ENCODE data around the gene CCNQ.

CCNQ gene

DNA sequence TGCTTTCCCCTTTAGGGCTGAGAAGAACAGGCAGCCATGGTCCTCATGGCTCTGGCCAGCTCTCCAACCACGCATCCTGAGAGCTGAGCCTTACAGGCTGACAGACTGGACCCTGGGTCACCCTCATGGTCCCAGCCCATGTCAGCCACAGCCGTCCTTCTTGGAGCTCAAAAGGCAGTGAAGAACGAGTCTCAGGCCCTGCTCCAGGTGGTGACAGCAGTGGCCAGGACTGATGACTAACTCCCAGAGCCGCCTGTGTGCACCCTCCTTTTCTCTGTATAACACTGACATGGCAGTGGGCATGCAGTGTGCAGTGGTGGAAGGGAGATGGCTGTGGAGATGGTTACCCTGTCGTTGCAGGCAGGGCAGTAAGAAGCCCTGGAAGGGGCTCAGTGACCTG is 37.8 kb upstream of the CCNQ start:
- no peak for DNase-seq

DNA sequence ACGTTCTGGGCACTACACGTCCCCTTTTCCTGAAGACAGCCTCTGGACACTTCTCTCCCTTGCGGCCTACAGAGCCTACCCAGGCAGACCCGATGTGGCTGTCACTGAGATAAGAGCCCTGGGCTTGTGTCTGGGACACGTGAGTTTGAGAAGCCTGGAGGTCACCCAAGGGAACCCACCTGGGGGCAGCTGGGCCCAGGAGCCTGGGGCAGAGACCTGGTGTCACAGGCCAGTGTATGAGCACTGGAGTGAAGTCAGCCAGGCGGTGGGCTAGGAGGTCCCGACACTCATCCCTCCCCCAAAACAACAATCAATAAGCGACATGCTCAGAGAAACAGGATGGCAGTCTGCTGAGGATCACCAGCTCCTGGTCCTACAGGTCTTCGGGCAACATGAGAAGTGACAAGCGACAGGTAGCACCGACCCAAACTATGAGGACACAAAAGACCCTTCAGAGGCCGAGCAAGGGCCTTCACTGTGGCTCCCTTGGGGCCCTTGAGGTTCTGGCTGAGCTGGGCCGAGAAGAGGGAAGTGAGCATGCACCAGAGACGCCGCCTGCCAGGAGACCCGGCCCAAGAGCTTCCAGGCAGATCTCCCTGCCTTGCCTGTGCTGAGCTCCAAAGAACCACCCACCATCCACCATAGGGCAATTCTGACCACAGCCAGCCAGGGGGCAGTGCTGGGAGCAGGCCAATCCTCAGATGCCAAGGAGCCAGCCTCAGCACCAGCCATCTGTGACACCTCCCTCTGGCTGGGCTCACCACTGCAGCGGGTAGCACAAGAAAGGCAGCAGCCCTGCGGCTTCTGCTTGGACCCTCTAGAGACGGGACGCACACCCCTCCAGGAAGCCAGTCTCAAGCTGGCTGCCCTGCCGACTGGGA is 37.1 kb upstream of the CCNQ start:
- DNase-seq: no peak

DNA sequence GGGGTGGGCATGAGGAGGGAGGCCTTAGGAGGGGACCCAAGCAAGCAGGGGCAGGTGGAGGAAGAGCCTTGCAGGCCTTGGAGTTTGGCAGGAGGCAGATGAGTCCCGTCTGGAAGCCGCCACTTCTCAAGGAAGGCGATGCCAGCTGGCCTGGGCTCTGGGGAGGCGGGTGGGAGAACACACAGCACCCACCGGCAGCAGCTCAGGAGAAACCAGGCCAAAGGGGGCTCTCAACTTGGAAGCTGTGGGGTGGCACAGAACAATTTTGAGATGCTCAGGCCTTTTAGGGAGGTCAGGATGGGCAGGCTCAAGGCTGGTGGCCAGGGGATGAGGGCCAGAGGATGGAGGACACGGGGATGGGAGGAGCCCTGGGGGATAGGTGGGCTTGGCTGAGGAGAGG is 36.4 kb upstream of the CCNQ start:
- no peak for DNase-seq

DNA sequence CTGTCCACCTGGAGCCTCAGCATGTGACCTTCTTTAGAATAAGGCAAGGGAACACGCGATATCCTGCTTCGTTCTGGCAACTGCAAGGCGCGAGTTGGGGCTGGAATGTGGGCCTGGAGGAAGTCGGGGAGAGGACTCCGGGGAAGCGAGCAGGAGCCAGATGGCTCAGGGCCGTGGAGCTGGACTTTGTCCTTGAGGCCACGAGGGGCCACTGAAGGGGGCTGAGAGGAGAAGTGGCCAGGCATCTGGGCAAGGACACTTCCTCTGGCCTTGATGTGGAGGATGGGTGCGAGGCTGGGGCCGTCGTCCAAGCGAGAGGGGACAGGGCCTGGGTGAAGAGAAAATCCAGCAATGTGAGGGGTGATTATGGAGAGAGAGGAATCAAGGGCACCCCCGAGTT is 35.9 kb upstream of the CCNQ start:
- DNase-seq: no peak

DNA sequence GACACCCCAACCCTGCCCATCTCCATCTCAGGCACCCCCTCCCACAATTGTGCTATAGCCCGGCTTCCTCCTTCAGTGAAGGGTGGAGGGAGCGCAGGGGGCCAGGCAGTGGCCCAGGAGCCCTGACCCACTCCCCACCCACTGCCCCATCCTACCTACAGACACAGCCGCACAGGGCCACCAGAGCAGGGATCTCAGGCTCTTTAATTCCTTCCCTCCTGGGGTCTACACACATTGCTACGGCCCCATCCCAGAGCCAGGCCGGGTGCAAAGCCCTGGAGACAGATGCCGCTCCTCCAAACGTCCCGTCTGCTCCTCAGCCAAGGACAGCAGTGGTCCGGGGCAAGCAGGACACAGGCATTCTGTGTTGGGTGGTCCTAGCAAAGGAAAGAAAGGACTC is 35.3 kb upstream of the CCNQ start:
- DNase-seq: no peak

DNA sequence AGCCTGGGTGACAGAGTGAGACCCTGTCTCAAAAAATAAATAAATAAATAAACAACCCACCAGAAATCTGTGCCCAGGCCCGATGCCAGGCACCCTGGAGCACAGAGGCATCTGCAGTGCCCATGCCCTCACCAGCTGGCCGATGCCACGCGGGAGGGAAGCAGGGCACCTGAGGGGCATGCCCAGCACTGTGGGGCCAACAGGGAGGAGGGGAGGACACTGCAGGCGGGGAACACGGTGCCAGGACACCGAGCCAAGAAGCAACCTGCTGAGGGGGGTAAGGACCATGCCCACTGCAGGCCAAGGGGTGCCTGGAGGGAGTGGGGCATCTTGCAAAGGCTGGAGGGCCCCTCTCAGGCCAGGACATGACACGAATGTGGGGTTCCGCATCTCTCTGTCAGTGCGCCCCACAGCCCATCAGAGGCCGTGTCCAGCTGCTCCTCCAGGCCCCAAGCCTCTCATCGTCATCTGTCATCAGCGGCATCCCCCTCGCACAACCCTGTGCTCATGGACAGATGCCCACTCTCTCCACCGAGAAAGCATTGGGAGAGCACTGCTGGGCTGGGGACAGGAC is 34.8 kb upstream of the CCNQ start:
- DNase-seq: no peak

DNA sequence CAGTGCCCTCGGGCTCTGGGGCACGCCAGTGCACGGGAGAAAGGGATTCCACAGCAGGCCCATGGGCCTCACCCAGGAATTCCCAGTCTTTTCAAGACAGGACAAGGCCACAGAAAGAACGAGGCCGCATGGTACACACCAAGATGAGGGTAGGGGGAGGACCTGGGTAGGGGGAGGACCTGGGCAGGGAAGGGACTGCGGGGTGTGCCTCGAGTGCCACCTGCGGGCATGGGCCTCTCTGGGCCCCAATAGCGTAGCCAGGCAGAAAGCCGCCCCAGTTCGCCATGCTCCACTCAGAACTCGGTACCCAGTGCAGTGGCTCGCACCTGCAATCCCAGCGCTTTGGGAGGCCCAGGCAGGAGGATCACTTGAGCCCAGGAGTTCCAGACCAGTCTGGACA is 34.1 kb upstream of the CCNQ start:
- DNase-seq: no peak

DNA sequence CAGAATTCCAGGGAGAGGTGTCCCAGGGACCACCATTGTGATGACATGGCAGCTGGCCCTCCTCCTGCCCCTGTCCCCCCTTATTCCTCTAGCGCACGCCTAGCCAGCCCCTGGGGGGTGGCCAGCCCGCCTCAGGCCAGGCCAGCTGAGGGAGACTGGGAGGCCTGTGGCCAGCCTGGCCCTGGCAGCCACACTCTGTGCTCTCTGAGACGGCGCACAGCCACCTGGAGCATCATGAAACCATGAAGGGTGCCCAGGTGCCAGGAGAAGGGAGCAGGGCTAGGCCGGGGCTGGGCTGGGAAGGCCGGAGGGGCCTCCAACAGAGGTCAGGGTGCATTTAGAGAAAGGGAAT is 33.6 kb upstream of the CCNQ start:
- DNase-seq: no peak

DNA sequence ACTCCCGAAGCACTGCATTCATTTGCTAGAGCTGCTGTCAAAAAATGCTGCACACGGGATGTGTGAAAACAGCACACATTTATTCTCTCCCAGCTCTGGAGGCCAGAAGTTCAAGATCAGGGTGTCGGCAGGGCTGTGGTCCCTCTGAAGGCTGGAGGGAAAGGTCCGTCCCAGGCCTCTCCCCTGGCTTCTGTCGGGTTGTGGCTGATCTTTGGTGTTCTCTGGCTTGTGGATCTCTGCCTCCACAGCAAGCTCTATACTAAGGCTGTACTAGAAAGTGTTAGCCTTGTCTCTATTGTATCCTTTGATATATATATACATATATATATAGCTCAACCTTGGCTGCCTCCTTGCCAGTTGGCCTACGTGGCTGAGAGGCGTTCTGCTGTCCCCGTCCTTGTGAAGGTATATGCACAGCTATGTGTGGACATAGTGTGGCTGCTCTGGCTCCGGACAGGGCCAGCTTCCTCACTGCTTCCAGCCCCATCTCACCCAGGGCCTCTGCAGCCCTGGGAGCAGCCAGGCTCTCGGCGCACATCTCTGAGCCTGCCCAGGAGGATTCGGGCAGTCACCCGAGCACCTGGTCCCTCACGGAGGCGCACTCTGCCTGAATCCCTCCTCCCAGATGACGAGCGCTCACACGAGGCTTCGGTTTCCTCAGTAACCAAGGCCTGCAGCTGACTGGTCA is 33.1 kb upstream of the CCNQ start:
- no peak for DNase-seq

DNA sequence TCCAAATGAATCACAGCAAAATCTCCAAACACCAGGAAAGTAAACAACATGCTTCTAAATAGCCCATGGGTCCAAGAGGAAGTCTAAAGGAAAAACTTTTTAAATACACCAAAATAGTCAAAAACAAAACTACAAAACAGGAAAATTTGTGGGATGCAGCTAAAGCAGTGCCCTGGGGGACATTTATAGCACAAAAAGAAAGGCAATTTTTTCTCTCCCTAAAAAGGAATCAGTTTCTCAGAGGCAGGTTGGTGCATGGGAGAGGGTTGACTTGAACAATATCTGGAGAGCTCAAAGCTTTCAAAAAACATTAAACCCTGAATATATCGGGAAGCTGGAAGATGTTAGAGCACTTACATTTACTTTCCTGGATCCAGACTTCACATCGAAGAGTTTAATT is 32.4 kb upstream of the CCNQ start:
- no peak for DNase-seq

DNA sequence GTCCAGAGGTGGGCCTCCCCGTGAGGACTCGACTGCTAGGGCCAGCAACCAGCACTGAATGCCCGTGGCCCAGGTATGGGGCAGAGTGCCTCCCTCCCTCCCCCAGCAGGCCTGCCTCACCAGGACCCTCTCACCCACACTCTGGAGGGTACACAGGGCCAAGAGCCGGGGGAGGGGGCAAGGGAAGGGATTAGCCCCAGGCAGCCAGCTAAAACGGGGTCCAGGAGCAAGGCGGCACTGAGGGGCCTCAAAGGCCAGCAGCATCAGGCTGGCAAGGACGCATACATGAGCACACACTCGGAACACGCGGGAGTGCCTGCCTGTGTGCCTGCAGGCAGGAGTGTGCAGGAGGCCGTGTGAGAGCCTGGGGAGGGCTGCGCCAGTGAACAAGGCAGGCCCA is 29.7 kb upstream of the CCNQ start:
- DNase-seq: no peak

DNA sequence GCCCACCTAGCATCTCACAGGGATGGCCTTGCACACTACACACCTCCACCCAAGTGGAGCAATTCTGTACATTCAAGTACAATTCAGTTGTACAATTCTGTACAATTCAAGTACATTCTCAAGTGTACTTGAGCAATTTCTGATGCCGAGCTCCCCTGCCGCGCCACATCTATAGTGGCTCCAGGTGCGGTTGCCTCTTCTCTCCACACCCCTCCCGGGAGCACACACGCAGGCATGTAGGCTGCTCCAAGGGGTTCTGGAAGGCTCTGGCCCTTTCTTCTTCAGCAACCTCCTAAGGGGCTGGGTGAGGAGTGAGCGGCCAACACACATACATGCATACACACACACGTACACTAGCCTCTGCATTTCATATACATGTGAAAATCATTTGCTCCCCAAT is 29.2 kb upstream of the CCNQ start:
- no peak for DNase-seq

DNA sequence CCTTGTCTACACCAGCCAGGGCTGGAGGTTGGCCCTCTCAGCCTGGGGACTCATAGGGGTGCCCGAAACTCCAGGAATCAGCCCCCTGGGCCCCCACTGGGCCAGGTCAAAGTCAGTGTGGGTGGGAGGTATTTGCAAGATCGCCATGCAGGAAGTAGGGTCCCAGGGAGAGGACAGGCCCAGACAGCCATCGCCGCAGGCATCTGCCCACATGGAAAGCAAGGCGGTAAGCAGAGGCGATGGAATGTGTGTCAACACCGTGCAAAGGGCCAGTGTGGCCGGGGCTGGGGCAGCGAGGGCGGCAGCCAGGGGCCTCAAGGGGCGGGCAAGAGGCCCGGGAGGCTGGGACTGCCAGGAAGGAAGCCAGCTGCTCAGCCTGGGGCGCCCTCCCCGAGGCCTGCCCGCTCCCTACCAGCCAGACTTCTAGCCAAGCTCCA is 28.8 kb upstream of the CCNQ start:
- DNase-seq: no peak

DNA sequence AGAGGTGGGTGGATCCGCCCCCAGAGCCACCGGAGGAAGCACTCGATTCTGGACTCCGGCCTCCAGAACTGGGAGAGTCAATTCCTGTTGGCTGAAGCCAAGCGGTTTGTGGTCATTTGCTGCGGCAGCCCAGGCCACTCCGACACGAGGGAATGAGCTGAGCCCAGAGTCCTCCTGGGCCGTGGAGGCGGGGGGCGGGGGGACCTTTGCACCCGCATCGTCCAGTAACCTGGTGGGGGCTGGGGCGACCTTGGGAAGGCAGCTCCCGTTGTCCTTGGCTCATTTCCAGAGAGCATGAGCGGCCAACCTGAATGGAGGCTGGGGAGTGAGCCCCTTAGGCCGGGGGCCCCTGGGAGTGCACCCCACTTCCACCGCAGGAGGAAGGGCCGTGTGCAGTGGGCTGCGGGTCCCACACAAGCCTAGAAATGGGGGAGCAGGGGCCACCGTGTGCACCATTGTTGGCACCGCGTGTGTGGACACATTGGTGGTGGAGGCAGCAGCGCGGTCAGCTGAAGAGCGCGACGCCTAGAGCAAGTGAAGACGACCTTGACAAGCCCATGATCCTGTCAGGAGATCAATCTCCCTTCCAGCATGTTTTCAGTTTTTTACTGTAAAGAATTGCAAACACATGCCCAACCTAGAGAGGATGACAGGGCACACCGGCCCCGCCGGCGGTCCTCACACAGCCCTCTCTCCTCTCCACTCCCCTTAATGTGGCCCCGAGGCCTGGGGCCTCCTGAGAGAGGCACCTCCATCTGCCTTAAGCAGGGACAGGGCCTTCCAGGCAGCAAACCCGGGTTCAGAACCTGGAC is 28.1 kb upstream of the CCNQ start:
- DNase-seq: no peak

DNA sequence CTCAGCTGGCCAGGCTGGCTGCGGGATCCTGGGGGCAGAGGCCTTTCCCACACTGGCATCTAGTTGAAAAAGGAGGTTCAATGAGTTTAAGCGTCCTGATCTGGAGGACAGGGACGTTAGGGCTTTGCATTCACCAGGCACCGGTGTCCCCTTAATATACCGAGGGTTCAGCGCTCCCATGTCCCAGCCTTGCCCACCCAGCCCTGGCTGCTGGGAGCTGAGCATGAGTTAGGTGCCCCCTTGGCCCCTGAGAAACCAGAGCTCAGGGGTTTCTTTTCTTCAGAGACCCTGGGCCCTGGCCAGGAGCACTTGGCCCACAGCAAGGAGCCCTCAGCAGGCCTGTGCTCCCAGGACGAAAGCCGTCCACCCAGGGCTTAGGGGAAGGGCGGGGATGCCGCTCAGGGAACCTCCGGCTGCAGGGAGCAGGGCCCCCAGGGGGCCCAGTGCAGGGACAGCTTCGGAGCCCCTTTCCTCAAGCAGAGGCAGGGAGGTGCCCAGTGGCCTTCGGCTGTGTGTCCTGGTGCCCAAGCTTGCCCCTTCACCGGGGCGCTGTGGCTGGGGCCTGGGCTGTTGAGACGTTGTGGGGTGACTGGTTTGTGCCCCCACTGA is 27.2 kb upstream of the CCNQ start:
- no peak for DNase-seq

DNA sequence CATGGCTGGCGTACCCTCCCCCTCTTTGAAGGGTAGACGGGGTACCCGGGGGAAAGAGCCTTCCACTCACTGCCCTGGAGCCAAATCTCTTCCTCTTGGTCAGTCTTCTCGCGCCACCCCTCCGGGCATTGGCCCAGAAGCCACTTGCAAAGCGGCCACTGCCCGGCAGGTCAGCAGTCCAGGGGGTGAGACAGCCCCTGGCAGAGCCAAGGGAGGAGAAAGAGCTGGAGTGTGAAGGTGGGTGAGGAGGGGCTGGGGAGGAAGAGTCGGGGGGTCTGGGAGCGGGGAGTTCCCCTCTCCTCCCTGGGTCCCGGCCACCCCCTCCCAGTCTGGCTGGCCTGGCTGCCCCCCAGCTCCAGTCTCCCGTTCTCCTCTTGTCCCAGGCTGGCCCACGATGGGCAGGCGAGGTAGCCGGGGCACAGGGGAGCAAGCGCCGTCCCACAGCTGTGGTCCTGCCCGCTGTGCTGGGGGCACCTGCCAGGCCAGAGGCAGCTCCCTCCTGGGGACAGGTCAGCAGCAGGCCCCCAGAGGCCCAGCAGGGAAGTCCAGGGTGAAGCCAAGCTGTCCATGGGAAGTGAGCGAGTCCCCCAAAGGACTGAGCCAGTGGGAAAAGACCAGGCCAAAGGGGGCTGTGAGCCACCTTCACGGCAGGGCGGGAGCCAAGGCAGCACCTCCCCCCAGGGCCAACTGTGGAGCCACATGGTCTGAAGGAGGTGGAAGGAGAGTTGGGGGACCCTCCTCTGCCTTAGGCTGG is 26.5 kb upstream of the CCNQ start:
- no peak for DNase-seq

DNA sequence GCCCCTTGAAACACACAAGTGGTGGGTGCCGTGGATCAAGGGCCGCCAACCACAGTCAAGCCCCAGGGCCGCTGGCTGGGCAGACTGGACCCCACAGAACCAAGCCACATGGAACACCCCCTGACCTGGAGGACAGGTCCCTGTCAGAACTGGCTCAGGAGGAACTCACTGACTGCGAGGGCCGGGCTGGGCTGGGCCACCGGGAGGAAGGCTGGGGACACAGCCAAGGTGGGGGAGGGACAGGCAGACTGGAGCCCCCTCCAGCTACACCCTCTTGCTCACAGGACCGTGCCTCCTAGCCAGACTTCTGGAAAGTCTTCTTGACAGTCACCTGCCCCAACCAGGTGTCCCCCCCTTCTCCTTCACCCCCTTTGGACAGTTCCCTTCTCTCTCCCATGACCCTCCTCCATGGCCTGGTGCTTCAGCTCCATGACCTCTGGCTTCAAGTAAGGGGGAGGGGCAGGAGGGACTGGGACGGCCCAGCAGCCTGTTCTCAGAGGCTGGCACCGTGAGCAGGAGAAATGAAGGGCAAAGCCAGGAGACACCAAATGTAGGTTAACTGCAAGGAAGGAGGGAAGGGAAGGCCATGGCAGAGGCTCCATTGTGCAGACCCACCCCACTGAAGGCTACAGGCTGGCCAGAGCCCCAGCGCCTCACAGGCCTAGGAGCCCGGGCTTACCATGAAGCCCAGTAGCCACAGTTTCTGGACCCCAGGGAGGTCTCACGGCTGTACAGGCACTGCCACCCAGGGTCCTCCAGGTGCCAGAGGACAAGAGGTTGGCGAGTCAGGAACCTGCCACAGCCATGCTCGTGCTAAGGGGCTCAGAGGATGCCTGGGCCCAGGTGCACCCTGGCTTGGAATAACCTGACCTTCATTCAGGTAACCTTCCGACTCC is 25.5 kb upstream of the CCNQ start:
- DNase-seq: no peak

DNA sequence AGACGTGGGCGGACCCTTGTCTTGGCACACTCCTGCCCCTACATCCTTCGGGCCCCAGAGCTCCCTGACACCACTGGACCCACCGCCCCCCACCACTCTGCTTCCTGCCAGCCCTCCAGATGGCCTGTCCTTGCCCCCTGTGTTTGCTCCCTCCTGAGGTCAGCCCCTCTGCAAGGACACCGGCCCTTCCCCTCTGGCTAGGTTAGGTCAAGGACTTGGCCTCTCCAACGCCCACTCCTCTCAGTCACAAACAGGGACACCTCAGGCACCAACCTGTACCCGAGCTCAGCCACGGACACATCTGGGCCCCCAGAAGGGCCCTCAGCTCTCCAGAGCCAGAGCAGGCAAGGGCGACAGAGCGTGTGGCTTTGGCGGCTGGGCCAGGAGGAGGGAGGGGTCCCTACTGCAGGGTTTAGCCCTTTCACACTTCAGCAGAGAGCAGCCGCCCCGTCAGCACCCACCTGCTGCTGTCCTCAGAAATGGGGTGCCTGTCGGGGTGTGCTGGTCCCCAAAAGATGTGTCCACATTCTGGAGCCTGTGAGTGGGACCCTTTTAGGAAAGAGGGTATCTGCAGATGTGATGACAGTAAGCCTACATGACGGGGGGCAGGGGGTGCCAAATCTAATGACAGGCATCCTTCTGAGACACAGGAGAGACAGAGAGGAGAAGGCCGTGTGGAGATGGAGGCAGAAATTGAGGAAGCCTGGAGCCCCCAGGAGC is 24.5 kb upstream of the CCNQ start:
- no peak for DNase-seq

DNA sequence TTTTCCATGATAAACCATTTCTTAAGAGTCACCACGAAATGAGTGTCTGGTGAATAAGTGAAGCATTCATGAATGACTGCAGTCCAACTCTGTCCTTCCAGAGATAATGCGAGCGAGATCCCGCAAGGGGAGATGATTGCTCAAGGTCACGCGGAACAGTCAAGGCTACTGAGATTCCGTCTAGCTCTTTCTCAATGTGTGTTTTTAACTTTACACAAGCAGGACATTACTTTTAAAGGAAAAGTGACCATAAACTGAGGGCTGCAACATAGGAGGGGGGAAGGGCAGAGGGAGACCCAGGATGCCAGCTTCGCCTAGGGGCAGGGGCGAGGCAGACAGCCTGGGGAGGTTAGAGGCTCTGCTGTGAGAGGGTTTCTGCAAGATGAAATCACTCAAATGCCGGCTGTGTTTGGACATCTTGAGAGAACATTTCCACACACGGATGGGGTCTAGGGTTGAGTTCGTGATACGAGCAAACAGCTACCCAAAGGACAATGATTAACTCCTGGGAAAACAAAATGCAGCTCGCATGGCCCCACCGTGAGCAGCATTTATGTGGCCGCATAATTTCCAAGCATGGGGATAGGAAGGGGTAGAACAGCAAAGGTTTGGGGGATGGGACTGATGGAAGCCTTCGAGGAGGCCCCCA is 23.8 kb upstream of the CCNQ start:
- DNase-seq: no peak

Measured in activated CD4-positive, CD25-positive, alpha-beta regulatory T cell (primary cell).